Ishikawa (cell line): ENCODE results near the gene MGAT1.

Experiments used
- CEBPB ChIP-seq: IDR thresholded peaks from 2 replicates; pipeline ENCODE4 v1.6.1; 2012
- CREB1 ChIP-seq: IDR thresholded peaks from 2 replicates; pipeline ENCODE4 v1.6.1; 2012; ENCODE audit warnings: low read depth
- EGR1 ChIP-seq: IDR thresholded peaks from 2 replicates; pipeline ENCODE4 v1.6.1; 2012
- EP300 ChIP-seq: IDR thresholded peaks from 2 replicates; pipeline ENCODE4 v1.6.1; 2012; ENCODE audit warnings: borderline replicate concordance
- FOXM1 ChIP-seq: IDR thresholded peaks from 2 replicates; pipeline ENCODE4 v1.6.1; 2012; ENCODE audit warnings: low read depth, borderline replicate concordance
- MAX ChIP-seq: IDR thresholded peaks from 2 replicates; pipeline ENCODE4 v1.6.1; 2012
- NFIC ChIP-seq: IDR thresholded peaks from 2 replicates; pipeline ENCODE4 v1.6.1; 2012
- REST ChIP-seq: IDR thresholded peaks from 2 replicates; pipeline ENCODE4 v1.6.1; 2012; ENCODE audit warnings: low read depth, mild to moderate bottlenecking
- TAF1 ChIP-seq: IDR thresholded peaks from 2 replicates; pipeline ENCODE4 v1.6.1; 2012; ENCODE audit warnings: low read depth, mild to moderate bottlenecking
- TCF12 ChIP-seq: IDR thresholded peaks from 2 replicates; pipeline ENCODE4 v1.6.1; 2012; ENCODE audit warnings: low read depth
- YY1 ChIP-seq: IDR thresholded peaks from 2 replicates; pipeline ENCODE4 v1.6.1; 2012; ENCODE audit warnings: low read depth
- ZBTB7A ChIP-seq: IDR thresholded peaks from 2 replicates; pipeline ENCODE4 v1.6.1; 2012; ENCODE audit warnings: low read depth

- TF ChIP-seq EP300 (no peak), EGR1 (no peak), CEBPB (no peak), REST (no peak), YY1 (no peak), CREB1 (no peak), NFIC (no peak), TAF1 (no peak), FOXM1 (no peak), TCF12 (no peak), ZBTB7A (no peak), MAX (no peak)
These were observed 3.9 kb upstream of the MGAT1 start for GRCh38 chr5:180806351-180807011.
